ENCODE measurements around the gene MMP17. TPM values are rescaled to one million over a fixed set of nuclear protein-coding genes. Genes with fewer than 3 reads are reported as not detected.
A peak's percentile ranks its signal among the peaks of the same experiment; 100 is the strongest.

The MMP17 gene
- polyA plus RNA-seq, 10 donors = 3.3 to 10.2 (median 5.1) TPM

DNA sequence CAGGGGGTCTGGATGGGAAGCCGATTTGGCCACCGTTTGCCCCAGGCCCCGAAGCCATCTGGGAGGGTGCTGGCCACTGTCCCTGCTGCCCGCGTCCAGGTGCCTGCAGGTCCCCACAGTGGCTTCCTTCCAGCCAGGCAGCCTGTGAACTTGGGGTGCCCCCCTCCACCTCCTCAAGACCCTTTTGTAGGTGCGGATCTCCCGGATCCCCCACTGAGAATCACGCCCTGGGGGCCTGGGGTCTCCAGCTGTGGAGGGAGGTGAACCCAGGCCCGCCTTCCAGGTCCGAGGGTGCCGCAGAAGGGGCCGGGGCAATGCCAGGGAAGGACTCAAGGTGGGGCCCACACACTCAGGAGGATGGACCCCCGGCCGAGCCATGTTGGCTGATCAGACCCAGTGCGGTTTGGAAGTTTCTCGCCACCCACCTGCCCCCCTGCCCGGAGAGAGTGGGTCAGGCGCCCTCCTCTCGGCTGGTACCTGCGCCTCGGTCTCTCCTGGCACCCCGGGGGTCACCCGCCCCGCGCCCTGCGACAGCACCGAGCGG is 1.7 kb downstream of the MMP17 start:
- peak in 2 of 3 donors; percentile 11 to 56 for DNase-seq

DNA sequence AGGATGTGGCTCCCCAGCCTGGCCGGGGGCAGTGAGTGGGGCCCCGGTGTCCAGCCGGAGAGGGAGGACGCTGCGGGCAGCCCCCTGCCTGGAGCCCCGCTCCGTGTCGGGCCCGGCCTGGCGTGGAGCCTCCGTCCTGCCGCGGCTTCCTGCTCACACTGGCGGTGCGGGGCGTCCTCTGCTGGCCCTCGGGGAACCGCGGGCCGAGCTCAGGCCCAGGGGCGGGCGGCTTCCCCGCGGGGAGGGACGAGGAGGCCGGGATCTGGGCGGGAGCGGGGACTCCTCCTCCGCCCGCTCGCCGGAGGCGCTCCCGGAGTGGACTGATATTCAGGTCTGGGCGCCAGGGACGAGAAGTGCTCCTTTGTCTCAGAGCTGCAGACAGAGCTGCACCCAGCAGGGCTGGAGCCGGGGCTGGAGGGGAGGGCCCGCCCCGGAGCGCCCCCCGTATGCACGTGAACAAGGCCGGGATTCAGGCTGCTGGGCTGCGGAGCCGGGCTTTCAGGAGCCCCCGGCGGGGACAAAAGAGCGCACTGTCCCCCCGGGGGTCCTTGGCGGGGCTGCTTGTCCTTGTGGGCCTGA is 2.2 kb downstream of the MMP17 start:
- peak; percentile 73 to 92 (median 75) for DNase-seq

DNA sequence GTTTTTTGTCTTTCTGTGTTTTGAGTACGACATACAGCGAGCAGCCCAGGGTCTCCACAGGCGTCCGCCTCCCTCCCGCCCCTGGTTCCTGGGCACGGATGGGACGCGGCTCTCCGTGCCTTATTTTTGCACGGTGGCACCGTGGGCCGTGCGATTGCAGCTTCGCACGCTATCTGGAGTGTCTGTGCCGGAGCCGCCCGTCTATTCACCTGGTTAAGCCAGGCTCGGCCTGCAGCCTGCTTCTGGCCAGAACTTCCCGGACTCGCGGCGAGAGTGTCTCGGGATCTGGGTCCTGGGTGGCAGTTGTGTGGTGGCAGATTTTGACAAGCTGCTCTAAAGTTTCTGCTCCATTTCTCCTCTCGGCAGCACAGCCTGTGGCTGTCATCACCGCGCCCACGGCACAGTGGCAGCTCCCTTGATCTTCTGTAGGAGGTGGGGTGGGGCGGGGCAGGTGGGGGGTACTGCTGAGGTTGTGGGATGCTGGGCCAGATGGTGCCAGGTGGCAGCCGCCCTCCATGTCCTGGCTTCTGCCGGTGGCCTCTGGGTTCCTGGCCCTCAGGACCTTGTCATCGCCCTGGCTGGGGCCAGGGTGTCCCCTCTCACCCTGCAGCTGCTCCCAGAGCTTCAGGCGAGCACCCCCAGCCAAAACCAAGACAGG is 2.9 kb downstream of the MMP17 start:
- DNase-seq = peak in 2 of 3 donors; percentile 18 to 67

DNA sequence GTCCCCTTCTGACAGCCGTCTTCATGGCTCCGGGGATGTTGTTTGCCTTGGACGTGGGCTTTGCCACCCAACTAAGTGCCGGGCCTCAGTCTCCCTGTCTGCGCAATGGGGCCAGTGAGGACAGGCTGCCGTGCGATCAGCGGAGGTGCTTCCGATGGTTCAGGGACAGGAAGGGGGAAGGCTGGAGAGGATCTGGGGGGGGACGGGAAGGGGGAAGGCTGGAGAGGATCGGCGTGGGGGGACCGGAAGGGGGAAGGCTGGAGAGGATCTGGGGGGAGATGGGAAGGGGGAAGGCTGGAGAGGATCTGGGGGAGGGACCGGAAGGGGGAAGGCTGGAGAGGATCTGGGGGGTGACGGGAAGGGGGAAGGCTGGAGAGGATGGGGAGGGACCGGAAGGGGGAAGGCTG is 3.4 kb downstream of the MMP17 start:
- peak; percentile 84 to 93 (median 88) for DNase-seq

DNA sequence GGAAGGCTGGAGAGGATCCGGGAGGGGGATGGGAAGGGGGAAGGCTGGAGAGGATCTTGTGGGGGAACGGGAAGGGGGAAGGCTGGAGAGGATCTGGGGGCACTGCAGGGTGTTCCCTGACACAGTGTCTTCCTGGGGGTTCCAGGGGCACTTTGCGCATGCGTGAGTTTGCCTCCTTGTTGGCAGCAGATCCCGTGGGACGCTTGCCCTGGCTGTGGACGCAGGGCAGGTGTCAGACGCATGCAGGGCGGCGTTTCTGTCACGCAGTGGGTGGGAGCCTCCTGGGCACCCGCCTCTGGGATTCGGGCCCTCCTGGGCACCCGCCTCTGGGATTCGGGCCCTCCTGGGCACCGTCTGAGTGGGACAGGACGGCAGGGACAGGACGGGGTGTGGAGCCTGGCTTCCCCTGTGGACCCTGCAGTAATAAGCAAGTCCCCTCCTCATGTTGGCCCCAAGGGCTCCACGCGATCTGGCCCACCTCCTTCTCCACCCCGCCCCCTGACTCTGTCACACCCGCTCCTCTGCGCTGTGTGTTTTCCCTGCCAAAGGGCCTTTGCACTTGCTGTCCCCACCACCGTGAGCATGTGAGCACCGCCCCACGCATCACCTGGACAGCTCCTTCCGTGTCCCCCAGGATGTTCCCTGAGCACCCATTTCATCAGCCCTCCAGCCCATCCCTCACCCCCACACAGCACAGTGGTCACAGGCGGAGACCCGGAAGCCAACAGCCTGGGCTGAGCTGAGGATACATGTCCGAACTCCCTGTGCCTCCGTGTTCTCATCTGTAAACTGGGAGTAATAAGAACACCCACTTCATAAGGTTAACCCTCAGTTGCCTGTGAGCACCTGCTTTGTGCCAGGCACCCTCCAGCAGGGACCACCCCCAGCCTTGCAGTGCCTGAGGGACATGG is 4.4 kb downstream of the MMP17 start:
- peak in 2 of 3 donors; percentile 26 to 64 for DNase-seq

DNA sequence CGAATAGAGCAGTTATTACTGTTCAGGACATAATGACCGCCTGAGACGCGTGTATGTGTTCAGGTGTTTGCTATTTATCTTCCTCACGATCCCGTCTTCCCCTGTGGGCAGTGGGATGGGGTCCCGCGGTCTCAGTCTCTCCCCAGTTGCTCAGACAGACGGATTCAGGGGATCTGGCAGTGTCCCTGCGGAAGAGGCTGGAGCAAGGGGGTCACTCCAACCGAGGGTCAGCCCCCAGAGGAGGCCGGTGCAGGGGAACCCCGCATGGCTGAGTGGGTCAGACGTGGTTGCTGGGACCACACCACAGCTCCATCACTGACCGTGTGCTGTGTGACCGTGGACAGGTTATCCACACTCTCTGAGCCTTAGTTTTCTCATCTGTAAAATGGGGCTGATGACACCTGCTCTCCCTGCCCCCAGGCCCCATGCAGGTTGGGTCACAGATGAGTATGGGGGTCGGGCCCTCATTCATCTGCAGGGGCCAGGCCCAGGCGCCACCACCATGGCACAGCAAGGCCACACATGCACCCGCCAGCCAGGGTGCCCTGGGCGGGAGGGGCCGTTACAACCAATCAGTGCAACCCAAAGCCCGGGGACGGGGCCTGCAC is 5.2 kb downstream of the MMP17 start:
- DNase-seq = no peak

DNA sequence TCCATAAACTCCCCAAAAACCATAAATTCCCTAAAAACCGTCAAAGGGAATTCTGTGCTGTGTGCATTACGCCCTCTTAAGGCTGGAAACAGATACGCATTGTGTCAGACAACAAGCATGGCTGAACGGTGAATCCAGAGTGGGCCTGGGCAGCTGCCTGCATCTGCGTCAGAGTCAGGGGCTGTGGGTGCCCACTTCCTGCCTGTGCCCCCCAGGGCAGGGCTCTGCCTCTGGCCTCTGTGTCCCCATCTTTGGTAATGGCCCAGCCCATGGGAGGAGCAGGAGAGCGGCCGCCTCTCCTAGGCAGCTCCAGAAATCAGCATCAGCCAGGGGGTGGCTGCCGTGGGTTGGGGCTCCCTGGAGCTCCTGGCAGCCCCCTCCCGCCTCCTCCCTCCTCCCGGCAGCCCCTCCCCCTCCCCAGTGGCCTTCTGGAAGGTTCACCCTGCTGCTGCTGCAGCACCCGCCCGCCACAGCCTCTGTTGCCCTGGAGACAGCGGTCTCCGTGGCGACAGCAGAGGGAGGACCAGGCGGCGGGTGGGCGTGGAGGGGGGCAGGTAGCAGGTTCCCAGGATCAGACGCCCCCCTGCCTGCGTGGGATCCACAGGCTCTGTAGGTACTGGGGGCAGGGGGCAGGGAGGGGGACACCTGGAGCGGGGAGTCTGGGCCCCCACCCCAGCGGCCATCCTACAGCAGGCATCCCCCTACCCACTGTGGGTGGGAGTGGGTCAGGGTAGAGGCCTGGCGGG is 5.9 kb downstream of the MMP17 start:
- DNase-seq = no peak

DNA sequence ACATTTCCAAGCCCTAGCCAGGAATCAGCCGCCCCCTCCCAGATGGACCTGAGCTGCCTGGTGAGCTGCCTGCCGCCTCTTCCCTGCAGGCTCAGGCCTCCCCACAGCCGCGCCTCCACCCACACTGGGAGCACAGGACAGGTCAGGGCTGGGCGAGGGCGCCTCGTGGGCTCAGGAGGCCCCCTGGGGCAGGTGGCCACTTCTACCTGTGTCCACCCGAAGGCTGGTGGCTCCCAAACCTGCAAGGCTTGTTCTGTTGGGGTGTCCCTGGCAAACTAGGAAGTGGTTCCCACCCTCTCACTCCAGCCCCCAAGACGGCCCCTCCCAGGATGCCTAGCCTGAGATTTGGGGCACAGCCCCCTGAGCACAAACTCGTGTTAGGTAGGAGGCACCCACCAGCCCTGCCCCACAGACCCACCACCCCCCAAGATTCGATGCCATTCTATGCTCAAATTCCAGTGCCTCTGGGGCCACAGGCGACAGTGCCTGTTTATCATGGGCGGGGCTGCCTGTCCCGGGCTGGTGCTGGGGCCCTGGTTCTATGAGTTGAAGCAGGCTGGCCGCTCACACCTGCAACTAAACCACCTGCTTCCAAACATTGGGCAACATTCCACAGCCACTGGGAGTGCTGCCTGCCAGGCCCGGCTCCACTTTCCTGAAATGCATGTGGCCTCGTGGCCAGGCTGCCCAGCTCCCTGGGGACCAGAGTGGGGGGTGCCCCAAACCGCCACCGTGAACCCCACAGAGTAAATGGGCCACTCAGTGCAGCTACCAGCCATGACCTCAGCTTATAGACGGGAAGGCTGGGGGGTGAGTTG is 6.8 kb downstream of the MMP17 start:
- no peak for DNase-seq

DNA sequence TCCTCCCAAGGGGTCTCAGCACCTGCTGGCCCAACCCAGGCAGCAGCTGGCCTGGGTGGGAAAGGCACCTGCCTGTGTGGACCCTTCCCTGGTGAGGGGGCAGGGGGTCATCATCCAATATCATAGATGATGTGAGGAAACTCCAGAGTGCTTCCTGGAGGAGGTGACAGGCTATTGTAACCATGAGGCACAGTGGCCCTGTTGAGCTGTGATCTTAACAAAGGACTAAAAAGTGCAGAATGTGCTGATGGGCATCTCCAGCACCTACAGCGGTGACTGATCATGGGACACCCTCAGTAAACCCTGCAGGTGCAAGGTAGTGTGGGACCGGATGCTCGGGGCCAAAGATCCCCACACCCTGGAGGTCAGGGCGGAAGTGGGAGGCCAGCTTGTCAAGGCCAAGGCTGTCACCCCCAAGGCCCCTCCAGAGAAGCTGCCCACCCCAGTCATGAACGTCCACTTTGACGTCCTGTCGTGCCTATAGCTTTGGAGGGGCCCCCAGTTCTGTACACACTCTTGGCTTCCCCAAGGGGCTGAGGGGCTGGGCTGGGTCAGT is 7.5 kb downstream of the MMP17 start:
- no peak for DNase-seq

DNA sequence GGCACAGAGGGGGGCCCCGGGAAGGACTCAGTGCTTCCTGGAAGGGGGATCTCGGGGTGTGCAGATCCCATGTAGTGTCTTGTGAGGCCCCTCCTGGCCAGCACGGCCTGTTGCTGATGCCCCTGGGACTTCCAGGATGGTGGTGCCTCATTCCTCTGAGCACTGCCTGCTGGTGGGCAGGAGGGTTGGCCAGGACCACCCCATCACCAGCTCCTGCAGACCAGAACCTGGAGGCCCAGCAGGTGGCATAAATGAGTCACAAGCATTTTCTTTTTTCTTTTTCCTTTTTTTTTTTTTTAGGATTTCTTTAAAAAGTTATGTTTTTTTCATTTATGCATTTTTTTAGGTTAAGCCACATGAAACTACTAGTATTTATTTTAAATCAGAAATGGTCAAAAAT is 8.0 kb downstream of the MMP17 start:
- no peak for DNase-seq

DNA sequence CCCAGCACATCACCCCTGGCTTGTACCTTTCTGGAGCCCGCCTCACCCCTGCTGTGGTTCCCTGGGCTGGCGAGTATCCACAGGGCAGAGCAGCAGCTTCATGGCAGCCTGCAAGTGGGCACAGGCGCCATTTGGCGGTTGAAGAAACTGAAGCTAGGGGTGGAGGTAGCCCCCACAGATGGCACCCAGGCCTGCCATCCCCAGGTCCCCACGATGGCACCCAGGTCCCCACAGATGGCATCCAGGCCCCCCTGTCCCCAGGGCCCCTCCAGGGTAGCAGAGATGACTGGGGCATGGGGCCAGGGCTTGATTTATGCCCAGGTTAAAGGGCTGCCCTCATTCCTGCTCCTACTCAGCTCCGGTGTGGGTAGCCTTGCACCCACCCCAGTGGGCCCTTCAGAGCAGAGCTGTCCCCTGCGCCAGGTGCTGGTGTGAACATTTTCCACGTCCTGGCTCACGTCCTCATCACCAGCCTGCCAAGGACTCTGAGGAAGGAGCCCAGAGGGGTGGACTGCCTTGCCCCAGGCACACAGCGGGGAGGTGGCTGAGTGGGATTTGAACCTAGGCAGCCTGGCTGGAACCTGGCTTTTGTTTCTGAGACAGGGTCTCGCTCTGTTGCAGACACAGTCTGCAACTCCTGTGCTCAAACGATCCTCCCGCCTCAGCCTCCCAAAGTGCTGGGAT is 8.7 kb downstream of the MMP17 start:
- no peak for DNase-seq

DNA sequence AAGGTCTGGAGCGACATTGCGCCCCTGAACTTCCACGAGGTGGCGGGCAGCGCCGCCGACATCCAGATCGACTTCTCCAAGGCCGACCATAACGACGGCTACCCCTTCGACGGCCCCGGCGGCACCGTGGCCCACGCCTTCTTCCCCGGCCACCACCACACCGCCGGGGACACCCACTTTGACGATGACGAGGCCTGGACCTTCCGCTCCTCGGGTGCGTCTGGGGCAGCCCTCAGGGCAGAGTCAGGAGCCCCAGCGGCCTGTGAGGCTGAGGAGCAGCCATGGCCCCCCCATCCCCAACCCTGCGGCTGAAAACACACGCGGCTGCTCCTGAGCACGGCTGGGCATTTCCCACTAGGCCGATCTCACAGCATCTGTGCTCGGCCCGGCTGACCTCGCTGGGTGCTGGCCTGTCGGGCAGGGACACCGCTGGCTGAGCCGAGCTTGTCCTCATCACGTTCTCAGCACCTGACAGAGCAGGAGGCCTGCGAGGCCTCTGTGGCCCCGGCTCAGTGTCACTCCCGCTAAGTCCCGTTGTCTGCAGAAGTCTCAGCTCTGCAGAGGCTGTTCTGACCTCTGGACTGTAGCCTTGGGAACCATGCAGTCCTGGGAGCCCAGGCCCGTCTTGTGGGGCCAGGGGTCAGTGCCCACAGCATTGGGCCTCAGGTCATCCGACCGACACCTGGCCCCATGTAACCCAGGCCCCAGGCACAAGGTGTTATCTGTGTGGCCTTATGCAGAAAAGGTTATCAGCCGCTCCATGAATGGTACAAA is 12.6 kb downstream of the MMP17 start:
- DNase-seq = no peak

DNA sequence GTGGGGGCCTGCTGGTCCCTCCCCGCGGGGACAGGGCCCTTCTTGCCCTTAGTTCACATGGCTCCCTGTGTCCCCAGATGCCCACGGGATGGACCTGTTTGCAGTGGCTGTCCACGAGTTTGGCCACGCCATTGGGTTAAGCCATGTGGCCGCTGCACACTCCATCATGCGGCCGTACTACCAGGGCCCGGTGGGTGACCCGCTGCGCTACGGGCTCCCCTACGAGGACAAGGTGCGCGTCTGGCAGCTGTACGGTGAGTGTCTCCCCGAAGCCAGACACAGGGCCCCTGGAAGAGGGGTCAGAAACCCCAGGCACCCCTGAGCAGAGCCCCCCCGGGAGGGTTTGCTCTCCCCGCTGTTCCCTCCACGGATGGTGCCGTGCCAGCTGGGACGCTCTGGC is 13.4 kb downstream of the MMP17 start:
- DNase-seq = no peak

DNA sequence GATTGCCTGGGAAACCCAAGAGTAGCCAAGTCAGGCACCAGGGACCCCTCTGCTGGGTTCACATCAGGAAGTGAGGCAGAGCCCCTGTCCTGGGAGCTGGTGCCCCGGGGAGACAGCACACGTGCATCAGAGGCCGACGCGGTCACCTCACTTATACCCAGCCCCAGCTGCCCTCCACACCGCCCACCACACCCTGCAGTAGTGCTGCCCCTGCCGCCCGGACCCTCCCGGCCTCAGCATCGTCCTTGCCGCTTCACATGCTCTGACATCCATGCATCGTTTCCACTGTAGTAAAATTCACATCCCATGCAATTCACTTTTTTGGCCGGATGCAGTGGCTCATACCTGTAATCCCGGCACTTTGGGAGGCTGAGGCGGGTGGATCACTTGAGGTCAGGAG is 14.0 kb downstream of the MMP17 start:
- DNase-seq = no peak

DNA sequence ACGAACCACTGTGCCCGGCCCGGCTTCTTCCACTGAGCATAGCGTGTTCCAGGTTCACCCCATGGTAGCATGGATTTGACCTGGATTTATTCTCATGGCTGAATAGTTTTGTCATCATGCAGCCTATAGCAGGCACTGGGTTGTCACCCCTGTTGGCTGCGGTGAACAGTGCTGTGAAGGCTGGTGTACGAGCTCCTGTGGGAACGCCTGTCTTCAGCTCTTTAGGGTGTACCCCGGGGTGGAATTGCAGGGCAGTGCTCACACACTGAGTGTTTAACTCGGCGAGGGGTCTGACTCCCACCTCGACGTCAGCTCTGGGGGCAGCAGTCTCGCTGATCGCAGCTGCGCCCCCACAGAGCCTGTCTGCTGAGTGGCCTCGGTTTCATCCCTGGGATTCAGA is 15.3 kb downstream of the MMP17 start:
- DNase-seq = no peak

DNA sequence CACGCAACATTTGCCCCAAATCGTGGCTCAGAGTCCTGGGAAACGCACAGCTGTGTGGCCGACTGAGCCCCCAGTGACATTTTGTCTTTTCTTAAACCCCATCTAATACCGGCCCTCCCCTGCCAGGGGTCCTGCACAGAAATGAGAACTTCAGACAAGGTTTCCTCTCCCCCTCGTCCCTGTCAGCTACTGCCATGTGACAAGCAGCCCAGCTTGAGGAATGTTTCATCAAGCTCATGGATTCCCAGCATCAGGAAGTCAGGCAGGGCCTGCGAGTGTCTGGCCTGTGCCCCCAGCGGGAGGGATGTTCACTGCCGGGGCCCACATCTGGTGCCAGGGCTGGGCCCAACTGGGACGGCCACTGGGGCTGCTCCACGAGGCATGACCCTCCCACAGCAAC is 15.9 kb downstream of the MMP17 start:
- no peak for DNase-seq

DNA sequence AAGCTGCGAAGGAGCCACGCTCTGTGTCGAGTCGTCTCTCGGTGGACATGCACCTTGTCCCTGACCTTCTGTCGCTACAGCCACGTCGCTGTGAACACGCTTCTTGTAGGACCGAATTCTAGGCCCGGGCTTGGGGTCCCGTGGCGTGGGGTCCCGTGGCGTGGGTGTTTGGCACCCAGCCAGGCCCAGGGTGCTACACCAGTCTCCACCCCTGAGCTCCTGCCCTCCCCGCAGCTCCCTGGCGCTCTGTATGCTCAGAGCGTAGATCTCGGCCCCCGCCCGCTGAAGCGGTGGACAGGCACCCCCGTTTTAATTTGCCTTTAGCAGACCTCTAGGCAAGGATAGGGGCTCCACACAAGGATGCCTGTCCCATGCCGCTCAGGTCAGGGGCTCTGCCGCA is 16.5 kb downstream of the MMP17 start:
- DNase-seq = no peak

DNA sequence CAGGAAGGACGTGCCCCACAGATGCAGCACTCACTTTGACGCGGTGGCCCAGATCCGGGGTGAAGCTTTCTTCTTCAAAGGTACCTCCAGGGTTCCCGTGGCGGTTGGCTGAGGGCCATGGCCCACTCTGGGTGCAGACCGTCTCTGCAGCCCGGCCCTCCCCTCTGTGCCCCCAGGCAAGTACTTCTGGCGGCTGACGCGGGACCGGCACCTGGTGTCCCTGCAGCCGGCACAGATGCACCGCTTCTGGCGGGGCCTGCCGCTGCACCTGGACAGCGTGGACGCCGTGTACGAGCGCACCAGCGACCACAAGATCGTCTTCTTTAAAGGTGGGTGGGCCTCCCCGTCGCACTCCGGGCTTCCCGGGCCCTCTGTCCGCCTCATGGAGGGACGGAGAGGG is 16.9 kb downstream of the MMP17 start:
- no peak for DNase-seq

DNA sequence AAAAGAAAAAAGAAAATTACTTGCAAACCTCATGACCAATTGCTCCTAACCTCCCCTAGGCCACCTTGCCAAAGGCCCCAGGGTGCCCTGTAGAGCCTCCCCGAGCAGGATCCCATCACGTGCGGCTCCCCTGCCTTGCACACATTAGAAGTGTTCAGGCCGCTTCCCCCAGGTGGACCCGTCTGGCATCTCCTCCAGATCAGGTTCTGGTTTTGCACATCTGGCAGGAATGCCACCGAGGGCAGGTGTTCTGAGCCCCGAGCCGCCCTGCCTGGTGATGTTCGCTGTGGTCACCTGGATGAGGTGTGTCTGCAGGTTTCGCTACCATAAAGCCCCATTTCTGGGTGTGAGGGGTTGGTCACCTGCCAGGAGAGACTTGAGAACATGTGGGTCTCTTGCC is 19.3 kb downstream of the MMP17 start:
- no peak for DNase-seq

Measured in muscle of back (tissue), 11 donors.